GM12873 (cell line): ENCODE results near the gene C18orf63.

Experiments
- TF ChIP-seq, protein P1 (sequence below): IDR thresholded peaks from 2 replicates; pipeline ENCODE4 v1.5.1; 2012; ENCODE audit warnings: low read depth, mild to moderate bottlenecking, moderate library complexity, low read length, control low read depth; ENCODE audit not compliant: insufficient read depth; ENCODE audit errors: missing control alignments

Gene C18orf63

DNA sequence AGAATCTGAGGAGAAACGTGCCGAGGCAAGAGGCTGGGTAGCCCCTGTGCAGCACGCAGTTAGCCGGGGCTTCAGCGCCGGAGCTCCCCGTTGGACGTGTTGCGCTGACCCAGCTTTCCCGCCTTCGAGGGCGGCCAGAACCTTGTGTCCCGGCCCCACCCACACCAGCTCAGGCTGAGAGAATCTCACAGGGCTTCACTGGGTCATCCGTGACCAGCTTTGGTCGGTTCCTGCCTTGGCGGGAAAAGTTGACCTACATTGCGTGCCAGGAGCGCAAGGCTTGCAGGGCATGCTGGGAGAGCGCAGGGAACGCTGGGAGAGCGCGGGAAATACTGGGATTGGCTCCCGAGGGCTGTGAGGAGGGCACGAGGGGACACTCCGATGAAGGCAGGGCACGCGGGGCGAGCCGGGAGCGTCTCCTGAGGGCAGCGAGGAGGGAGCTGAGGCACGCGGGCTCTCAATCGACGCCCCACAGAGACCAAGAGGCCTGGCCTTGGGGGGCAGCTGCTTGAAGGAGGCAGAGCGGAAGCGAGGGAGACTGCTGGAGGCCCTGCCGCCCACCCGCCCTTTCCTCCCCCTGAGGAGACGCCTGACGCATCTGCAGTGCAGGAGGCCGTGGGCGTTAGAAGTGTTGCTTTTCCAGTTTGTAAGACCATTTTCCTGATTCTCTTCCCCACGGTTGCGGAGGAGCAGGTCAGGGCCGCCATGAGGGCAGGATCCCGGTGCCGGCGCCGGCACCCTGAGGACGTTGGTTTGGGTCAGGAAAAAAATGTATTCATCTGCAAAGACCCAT, at the start of gene C18orf63:
C18orf63 (plus strand) TSS at position 376 of the 793 bp plus-strand sequence. CDS start 2,027 bp downstream, outside the sequence.
- TF ChIP-seq, protein P1, sequence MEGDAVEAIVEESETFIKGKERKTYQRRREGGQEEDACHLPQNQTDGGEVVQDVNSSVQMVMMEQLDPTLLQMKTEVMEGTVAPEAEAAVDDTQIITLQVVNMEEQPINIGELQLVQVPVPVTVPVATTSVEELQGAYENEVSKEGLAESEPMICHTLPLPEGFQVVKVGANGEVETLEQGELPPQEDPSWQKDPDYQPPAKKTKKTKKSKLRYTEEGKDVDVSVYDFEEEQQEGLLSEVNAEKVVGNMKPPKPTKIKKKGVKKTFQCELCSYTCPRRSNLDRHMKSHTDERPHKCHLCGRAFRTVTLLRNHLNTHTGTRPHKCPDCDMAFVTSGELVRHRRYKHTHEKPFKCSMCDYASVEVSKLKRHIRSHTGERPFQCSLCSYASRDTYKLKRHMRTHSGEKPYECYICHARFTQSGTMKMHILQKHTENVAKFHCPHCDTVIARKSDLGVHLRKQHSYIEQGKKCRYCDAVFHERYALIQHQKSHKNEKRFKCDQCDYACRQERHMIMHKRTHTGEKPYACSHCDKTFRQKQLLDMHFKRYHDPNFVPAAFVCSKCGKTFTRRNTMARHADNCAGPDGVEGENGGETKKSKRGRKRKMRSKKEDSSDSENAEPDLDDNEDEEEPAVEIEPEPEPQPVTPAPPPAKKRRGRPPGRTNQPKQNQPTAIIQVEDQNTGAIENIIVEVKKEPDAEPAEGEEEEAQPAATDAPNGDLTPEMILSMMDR, result no peak

- TF ChIP-seq, protein P1, result no peak
These were observed 49.5 kb upstream of the C18orf63 start for GRCh38 chr18:74266161-74266560.

DNA sequence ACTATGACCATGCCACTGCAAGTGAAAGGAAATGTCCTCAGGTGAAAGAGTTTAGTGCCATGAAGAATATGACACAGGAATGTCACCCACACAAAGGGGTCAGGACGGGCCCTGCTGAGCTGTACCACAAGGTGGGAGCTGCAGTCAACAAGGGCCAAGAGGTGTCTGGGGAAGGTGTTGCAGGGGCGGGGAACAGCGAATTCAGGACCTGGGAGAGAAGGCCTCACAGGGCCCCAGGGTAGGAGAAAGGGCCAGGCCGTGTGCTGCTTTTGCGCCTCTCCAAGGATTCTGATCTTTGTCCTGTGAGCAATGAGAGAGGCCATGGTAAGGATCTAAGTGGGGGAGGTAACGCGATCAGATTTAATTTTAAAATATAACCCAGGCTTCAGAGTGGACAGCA, 47.5 kb upstream of the C18orf63 start:
- TF ChIP-seq, protein P1, result no peak

- TF ChIP-seq, protein P1, result no peak
These were observed 46.6 kb upstream of the C18orf63 start for GRCh38 chr18:74268933-74269620.

DNA sequence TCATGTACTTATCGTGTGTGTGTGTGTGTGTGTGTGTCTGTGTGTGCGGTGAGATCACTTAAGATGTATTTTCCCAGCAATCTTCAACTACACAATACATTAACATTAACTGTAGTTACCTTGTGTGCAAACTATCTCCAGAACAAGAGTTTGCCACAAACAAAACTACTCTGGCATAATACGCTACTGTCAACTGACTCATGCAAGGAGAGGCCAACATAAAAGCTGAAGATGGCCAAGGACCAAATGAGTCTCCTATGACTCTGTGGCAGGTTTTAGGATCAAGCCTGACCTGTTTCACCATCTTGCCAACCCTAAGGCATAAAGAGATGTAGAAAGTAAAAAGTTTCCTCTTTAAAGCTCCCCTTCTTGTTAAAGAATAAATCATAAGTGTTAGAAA, 44.0 kb upstream of the C18orf63 start:
- TF ChIP-seq, protein P1, result no peak

DNA sequence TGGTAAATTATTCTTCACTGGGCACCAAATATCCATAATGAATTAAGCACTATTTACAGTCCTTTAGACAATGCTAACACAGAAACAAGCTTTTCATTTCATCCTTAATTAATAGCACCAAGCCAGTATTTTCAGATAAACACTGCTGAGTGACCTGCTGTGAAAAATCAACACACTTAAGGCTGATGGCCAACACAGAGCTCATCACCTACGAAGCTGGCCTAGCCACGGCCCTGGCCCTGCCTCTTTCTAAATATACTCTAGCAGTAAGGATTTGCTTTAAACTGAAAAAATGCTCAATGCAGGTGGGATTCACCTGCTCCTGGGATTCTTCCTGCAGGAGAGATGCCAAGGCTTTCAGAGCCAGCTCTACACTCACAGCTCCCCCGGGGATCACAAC, 42.2 kb upstream of the C18orf63 start:
- TF ChIP-seq, protein P1, result no peak

GRCh38 chr18:74274700-74275099, 40.9 kb upstream of the C18orf63 start:
- TF ChIP-seq, protein P1, result no peak
